HepG2 (cell line): Measurements from ENCODE around the gene LHX5. TPM values are rescaled to one million over a fixed set of nuclear protein-coding genes. Genes with fewer than 3 reads are reported as not detected.

Experiments used
- ATAC-seq: fragments of 200-7000 bp; cut with Tn5 transposase; 3 replicates; pipeline ENCODE4 v1.9.1; 2020; ENCODE audit warnings: mild to moderate bottlenecking, moderate library complexity
- BruUV-seq: library from RNA; stranded (reverse); fragments of 400-500 nt; replicated peaks from 2 replicates; lab custom pipeline; 2021; lab: Mats Ljungman, UMichigan
- CTCF ChIA-PET: fragments of 300-600 bp; formaldehyde crosslinking; extraction: SDS; loops from one replicate; lab custom pipeline; 2021; ENCODE audit warnings: low total read pairs, inconsistent platforms, low intra/inter-chr PET ratio; lab: Yijun Ruan, JAX
- POLR2A ChIA-PET: fragments of 350-600 bp; sonication (Branson Sonifier 250); formaldehyde crosslinking; loops from one replicate; lab custom pipeline; 2020; ENCODE audit warnings: antibody characterized with exemption, inconsistent platforms; lab: Yijun Ruan, JAX
- DNase-seq: peaks from one replicate; pipeline ENCODE4 v3.0.0-alpha.2; 2015; ENCODE audit warnings: low spot score
- FAIRE-seq: peaks from 3 replicates; lab custom pipeline; 2011; peaks lifted over from hg19 to GRCh38; lab: Jason Lieb, UNC
- H2AFZ ChIP-seq: one replicate; pipeline ENCODE4 v1.6.1; 2011; ENCODE audit warnings: low read length, inconsistent platforms
- H3K27ac ChIP-seq: fragments of 300-600 bp; 3 replicates; pipeline ENCODE4 v1.8.0; 2011; ENCODE audit warnings: mixed run types, mild to moderate bottlenecking, mixed read lengths, low read length, inconsistent platforms; ENCODE audit not compliant: insufficient read depth; ENCODE audit errors: extremely low read length
- H3K27me3 ChIP-seq, 2 experiments: fragments of 200-600 bp in 1 of 2; 2 replicates in 1 of 2; 3 replicates in 1 of 2; pipeline versions ENCODE4 v1.6.0 to v1.8.0; 2011; ENCODE audit warnings: low read length in 2 of 2, mild to moderate bottlenecking in 2 of 2, moderate library complexity in 2 of 2, inconsistent platforms in 1 of 2; ENCODE audit not compliant: insufficient read depth in 2 of 2, control insufficient read depth in 1 of 2
- H3K36me3 ChIP-seq, 2 experiments: fragments of 200-600 bp in 1 of 2; replicated peaks in 1 of 2; 2 replicates in 1 of 2; 3 replicates in 1 of 2; pipeline versions ENCODE4 v1.5.1 to v1.8.0; 2011; ENCODE audit warnings: low read length in 2 of 2, inconsistent platforms in 1 of 2; ENCODE audit not compliant: insufficient read depth in 2 of 2, control insufficient read depth in 1 of 2
- H3K4me1 ChIP-seq: 2 replicates; pipeline ENCODE4 v1.5.1; 2012; ENCODE audit warnings: low read length, inconsistent platforms; ENCODE audit not compliant: insufficient read depth
- H3K4me2 ChIP-seq: 2 replicates; pipeline ENCODE4 v1.6.0; 2011; ENCODE audit warnings: low read depth, low read length, inconsistent platforms
- H3K4me3 ChIP-seq, 3 experiments: fragments of 200-600 bp in 1 of 3; sonication (generic), shearing (Covaris generic) in 1 of 3; replicated peaks in 1 of 3; 2 replicates each; pipeline ENCODE4 v1.5.1; 2011 to 2016; ENCODE audit warnings: low read length in 3 of 3, inconsistent platforms in 2 of 3, low read depth in 2 of 3, mild to moderate bottlenecking in 2 of 3, control low read depth in 1 of 3, mixed read lengths in 1 of 3; ENCODE audit not compliant: insufficient read depth in 1 of 3
- H3K79me2 ChIP-seq: one replicate; pipeline ENCODE4 v1.6.1; 2011; ENCODE audit warnings: low read length, inconsistent platforms; ENCODE audit not compliant: insufficient read depth
- H3K9ac ChIP-seq: 2 replicates; pipeline ENCODE4 v1.6.0; 2011; ENCODE audit warnings: mild to moderate bottlenecking, low read depth, low read length, inconsistent platforms; ENCODE audit not compliant: insufficient read depth
- H3K9me3 ChIP-seq: 2 replicates; pipeline ENCODE4 v1.5.1; 2012; ENCODE audit warnings: mild to moderate bottlenecking, low read length
- H4K20me1 ChIP-seq: 2 replicates; pipeline ENCODE4 v1.6.0; 2011; ENCODE audit warnings: inconsistent platforms, mild to moderate bottlenecking, low read length, moderate library complexity; ENCODE audit not compliant: insufficient read depth
- SRF ChIP-seq: IDR thresholded peaks from 2 replicates; pipeline ENCODE4 v1.6.1; 2011; ENCODE audit warnings: mild to moderate bottlenecking, low read depth, low read length, moderate library complexity
- ZNF12 ChIP-seq: sonication (generic); formaldehyde crosslinking; IDR thresholded peaks from 2 replicates; pipeline ENCODE4 v1.5.0; 2020; ENCODE audit warnings: missing genetic modification reagents
- ZSCAN9 ChIP-seq: IDR thresholded peaks from 2 replicates; pipeline ENCODE4 v1.6.1; 2016; ENCODE audit warnings: borderline replicate concordance
- WGBS: methylation state at CpG from one replicate; pipeline ENCODE4 v1.1.6; 2017; ENCODE audit warnings: low lambda C conversion rate; 5-methylcytosine and 5-hydroxymethylcytosine counted together
- in situ Hi-C: cut with HindIII; loops from 2 replicates; pipeline ENCODE4 v1.10.0; 2017; ENCODE audit warnings: low pct_unique_long_range_greater_than_20kb; ENCODE audit not compliant: extremely low pct_ligation_motif_present
- intact Hi-C: fragments of 100-400 bp; cut with micrococcal nuclease; formaldehyde crosslinking; loops from one replicate; pipeline ENCODE4 v1.10.0; 2022; ENCODE audit not compliant: unreplicated experiment
- polyA plus RNA-seq, 8 experiments: library from polyadenylated mRNA; depleted of rRNA in 3 of 8; stranded (reverse) in 7 of 8; unstranded in 1 of 8; fragments of >200 nt; fragmentation: Illumina TruSeq in 4 of 8; extraction: Trizol in 4 of 8; gene quantifications; 2 replicates each; pipeline versions ENCODE4 v1.2.1 to v1.2.3, GENCODE V29; 2011 to 2016; ENCODE audit warnings: low read depth in 4 of 8, missing spikeins in 1 of 8, mixed read lengths in 1 of 8; ENCODE audit not compliant: insufficient read depth in 1 of 8
- total RNA-seq, 5 experiments: library from RNA; depleted of rRNA; stranded (reverse); fragments of >200 nt; fragmentation: Illumina TruSeq; extraction: Trizol; gene quantifications; 2 replicates each; pipeline ENCODE4 v1.2.3, GENCODE V29; 2016; ENCODE audit warnings: low read depth in 1 of 5
- TF ChIP-seq, protein P1 (sequence below): IDR thresholded peaks from 2 replicates; pipeline ENCODE4 v1.6.1; 2016; ENCODE audit warnings: low read depth, missing genetic modification reagents, missing compliant biosample characterization

LHX5 gene
- total and polyA plus RNA-seq, 2 of the 13 experiments (the other 11 are each of a cell fraction or from before 2014, with no cell fraction given): not detected

DNA sequence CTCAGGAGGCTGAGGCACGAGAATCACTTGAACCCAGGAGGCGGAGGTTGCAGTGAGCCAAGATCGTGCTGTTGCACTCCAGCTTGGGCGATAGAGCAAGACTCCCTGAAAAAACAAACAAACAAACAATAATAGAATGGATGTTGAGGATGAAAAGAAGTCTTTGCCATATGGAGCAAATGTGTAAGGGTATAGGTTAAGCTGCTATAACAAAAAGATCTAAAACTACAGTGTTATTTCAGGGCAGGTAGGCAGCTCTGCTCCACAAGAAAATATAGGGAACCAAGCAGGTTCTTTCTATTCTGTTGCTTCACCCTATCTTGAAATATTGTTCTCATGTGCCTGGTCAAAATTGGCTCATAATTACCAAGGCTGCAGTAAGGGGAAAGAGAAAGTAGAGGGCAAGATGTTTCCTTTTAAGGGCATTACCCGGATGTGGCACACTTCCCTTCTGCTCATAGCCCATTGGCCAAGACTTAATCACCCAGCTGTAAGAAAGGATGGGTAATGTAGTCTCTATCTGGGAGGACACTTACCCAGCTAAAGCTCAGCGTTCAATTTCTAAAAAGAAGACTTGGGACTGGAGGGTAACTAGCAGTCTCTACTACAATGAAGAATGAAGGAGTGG, 26.0 kb downstream of the LHX5 start:
- in situ Hi-C loops (no loop called here), intact Hi-C loops (no loop called here)
- CTCF ChIA-PET: no interaction called here
- FAIRE-seq (no peak), DNase-seq (no peak), ATAC-seq (no peak)
- Histone ChIP-seq H4K20me1 (no peaks in the 10 kb centered on the region), H3K4me3 (no peak overlapping the region), H2AFZ (no peak overlapping the region), H3K9ac (no peak overlapping the region), H3K4me2 (no peak overlapping the region), H3K9me3 (no peaks in the 10 kb centered on the region), H3K79me2 (no peaks in the 10 kb centered on the region), H3K36me3 (no peaks in the 10 kb centered on the region), H3K27ac (no peak overlapping the region), H3K27me3 (peaks cover 0 to 14% of the 10 kb centered on the region in 2 experiments; a peak in 2 of 5 replicates), H3K4me1 (no peaks in the 10 kb centered on the region)
- WGBS: 11% methylated on average over 6 of the region's 6 CpGs
- TF ChIP-seq SRF: peak; percentile 39; the same call in 1 of the 2 replicates
- TF ChIP-seq, protein P1, sequence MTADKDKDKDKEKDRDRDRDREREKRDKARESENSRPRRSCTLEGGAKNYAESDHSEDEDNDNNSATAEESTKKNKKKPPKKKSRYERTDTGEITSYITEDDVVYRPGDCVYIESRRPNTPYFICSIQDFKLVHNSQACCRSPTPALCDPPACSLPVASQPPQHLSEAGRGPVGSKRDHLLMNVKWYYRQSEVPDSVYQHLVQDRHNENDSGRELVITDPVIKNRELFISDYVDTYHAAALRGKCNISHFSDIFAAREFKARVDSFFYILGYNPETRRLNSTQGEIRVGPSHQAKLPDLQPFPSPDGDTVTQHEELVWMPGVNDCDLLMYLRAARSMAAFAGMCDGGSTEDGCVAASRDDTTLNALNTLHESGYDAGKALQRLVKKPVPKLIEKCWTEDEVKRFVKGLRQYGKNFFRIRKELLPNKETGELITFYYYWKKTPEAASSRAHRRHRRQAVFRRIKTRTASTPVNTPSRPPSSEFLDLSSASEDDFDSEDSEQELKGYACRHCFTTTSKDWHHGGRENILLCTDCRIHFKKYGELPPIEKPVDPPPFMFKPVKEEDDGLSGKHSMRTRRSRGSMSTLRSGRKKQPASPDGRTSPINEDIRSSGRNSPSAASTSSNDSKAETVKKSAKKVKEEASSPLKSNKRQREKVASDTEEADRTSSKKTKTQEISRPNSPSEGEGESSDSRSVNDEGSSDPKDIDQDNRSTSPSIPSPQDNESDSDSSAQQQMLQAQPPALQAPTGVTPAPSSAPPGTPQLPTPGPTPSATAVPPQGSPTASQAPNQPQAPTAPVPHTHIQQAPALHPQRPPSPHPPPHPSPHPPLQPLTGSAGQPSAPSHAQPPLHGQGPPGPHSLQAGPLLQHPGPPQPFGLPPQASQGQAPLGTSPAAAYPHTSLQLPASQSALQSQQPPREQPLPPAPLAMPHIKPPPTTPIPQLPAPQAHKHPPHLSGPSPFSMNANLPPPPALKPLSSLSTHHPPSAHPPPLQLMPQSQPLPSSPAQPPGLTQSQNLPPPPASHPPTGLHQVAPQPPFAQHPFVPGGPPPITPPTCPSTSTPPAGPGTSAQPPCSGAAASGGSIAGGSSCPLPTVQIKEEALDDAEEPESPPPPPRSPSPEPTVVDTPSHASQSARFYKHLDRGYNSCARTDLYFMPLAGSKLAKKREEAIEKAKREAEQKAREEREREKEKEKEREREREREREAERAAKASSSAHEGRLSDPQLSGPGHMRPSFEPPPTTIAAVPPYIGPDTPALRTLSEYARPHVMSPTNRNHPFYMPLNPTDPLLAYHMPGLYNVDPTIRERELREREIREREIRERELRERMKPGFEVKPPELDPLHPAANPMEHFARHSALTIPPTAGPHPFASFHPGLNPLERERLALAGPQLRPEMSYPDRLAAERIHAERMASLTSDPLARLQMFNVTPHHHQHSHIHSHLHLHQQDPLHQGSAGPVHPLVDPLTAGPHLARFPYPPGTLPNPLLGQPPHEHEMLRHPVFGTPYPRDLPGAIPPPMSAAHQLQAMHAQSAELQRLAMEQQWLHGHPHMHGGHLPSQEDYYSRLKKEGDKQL (CRISPR knock-in tag): no peak
- TF ChIP-seq ZNF12: peak; percentile 89
- no peak for TF ChIP-seq ZSCAN9
- no TSS peak for BruUV-seq
- POLR2A ChIA-PET: no interaction called here
